K562 (cell line): Measurements from ENCODE around the gene FAM151A. TPM values are rescaled to one million over a fixed set of nuclear protein-coding genes. Genes with fewer than 3 reads are reported as not detected.

Experiments
- ATAC-seq: fragments of 200-7000 bp; cut with Tn5 transposase; 3 replicates; pipeline ENCODE4 v1.9.1; 2020; ENCODE audit warnings: moderate library complexity
- BruUV-seq: library from RNA; stranded (reverse); fragments of 400-500 nt; replicated peaks from 2 replicates; lab custom pipeline; 2021; lab: Mats Ljungman, UMichigan
- CTCF ChIA-PET: fragments of 300-600 bp; formaldehyde crosslinking; extraction: SDS; loops from one replicate; lab custom pipeline; 2021; ENCODE audit warnings: low intra/inter-chr PET ratio; lab: Yijun Ruan, JAX
- POLR2A ChIA-PET: fragments of 300-600, 350-650 bp; sonication (Branson Sonifier 250); formaldehyde crosslinking; extraction: SDS; loops from one replicate; lab custom pipeline; 2021; ENCODE audit warnings: antibody characterized with exemption, inconsistent platforms; lab: Yijun Ruan, JAX
- DNase-seq, 4 experiments: peaks; one replicate each; pipeline versions ENCODE4 v3.0.0 to v3.0.0-alpha.2; 2011 to 2018; ENCODE audit warnings: low spot score in 3 of 4, mixed read lengths in 3 of 4; ENCODE audit errors: extremely low read depth in 1 of 4
- FAIRE-seq: peaks from 2 replicates; lab custom pipeline; 2011; peaks lifted over from hg19 to GRCh38; lab: Jason Lieb, UNC
- H2AFZ ChIP-seq: 2 replicates; pipeline ENCODE4 v1.6.0; 2011; ENCODE audit warnings: low read depth, low read length, control low read depth, inconsistent platforms
- H3K27ac ChIP-seq: fragments of 200-600 bp; 3 replicates; pipeline ENCODE4 v1.8.0; 2011; ENCODE audit warnings: low read depth, mild to moderate bottlenecking, control low read depth, inconsistent platforms, low read length, moderate library complexity, mixed read lengths; ENCODE audit errors: extremely low read depth
- H3K27me3 ChIP-seq, 2 experiments: fragments of 300-600 bp in 1 of 2; 2 replicates in 1 of 2; 3 replicates in 1 of 2; pipeline versions ENCODE4 v1.6.0 to v1.8.0; 2011; ENCODE audit warnings: inconsistent platforms in 2 of 2, low read length in 2 of 2, mild to moderate bottlenecking in 1 of 2, mixed read lengths in 1 of 2, moderate library complexity in 1 of 2; ENCODE audit not compliant: control insufficient read depth in 2 of 2, insufficient read depth in 2 of 2
- H3K36me3 ChIP-seq: fragments of 300-600 bp; 3 replicates; pipeline ENCODE4 v1.8.0; 2011; ENCODE audit warnings: mild to moderate bottlenecking, low read length, inconsistent platforms; ENCODE audit not compliant: control insufficient read depth, insufficient read depth
- H3K4me1 ChIP-seq, 2 experiments: fragments of 200-600 bp in 1 of 2; replicated peaks in 1 of 2; 2 replicates in 1 of 2; 3 replicates in 1 of 2; pipeline versions ENCODE4 v1.5.1 to v1.8.0; 2011; ENCODE audit warnings: inconsistent platforms in 2 of 2, low read length in 2 of 2, mild to moderate bottlenecking in 1 of 2, mixed read lengths in 1 of 2, moderate library complexity in 1 of 2; ENCODE audit not compliant: control insufficient read depth in 2 of 2, insufficient read depth in 2 of 2
- H3K4me2 ChIP-seq: 2 replicates; pipeline ENCODE4 v1.6.1; 2011; ENCODE audit warnings: low read length, control low read depth, inconsistent platforms, mixed read lengths; ENCODE audit not compliant: insufficient read depth
- H3K4me3 ChIP-seq: fragments of 200-600 bp; sonication (generic), shearing (Covaris generic); 2 replicates; pipeline ENCODE4 v1.5.1; 2016; ENCODE audit warnings: control low read depth, inconsistent platforms
- H3K79me2 ChIP-seq: fragments of 200-600 bp; 3 replicates; pipeline ENCODE4 v1.8.0; 2011; ENCODE audit warnings: low read length, inconsistent platforms; ENCODE audit not compliant: control insufficient read depth, insufficient read depth
- H3K9ac ChIP-seq, 2 experiments: 2 replicates each; pipeline versions ENCODE4 v1.6.0 to v1.6.1; 2011; ENCODE audit warnings: low read depth in 2 of 2, low read length in 2 of 2, control low read depth in 1 of 2, inconsistent platforms in 1 of 2, mild to moderate bottlenecking in 1 of 2, mixed read lengths in 1 of 2; ENCODE audit not compliant: insufficient read depth in 1 of 2
- H3K9me1 ChIP-seq: one replicate; pipeline ENCODE4 v1.6.0; 2011; ENCODE audit warnings: inconsistent platforms, mild to moderate bottlenecking, low read length, moderate library complexity; ENCODE audit not compliant: control insufficient read depth, insufficient read depth
- H3K9me3 ChIP-seq: replicated peaks from 2 replicates; pipeline ENCODE4 v1.5.1; 2011; ENCODE audit warnings: low read depth, low read length, inconsistent platforms; ENCODE audit not compliant: control insufficient read depth, insufficient read depth
- H4K20me1 ChIP-seq: replicated peaks from 2 replicates; pipeline ENCODE4 v1.6.1; 2011; ENCODE audit warnings: low read length, inconsistent platforms, mixed read lengths; ENCODE audit not compliant: control insufficient read depth, insufficient read depth
- CTCF ChIP-seq, 3 experiments: IDR thresholded peaks in 2 of 3; conservative IDR thresholded peaks in 1 of 3; 2 replicates each; pipeline ENCODE4 v1.5.1; 2011 to 2012; ENCODE audit warnings: low read length in 3 of 3, mild to moderate bottlenecking in 3 of 3, control low read depth in 2 of 3, improper control_type of control experiment in 1 of 3, inconsistent platforms in 1 of 3, low read depth in 1 of 3, mixed read lengths in 1 of 3, moderate library complexity in 1 of 3; ENCODE audit not compliant: insufficient read depth in 2 of 3
- POLR3A ChIP-seq: IDR thresholded peaks from 2 replicates; pipeline ENCODE4 v1.6.1; 2011; ENCODE audit warnings: borderline replicate concordance, mild to moderate bottlenecking, moderate library complexity; ENCODE audit not compliant: insufficient read length, insufficient read depth; ENCODE audit errors: extremely low read depth
- RBBP5 ChIP-seq: fragments of 200-600 bp; sonication (generic); IDR thresholded peaks from 2 replicates; pipeline ENCODE4 v1.6.1; 2012; ENCODE audit warnings: borderline replicate concordance, mild to moderate bottlenecking, low read length, control low read depth, inconsistent platforms; ENCODE audit not compliant: insufficient read depth, poor library complexity, severe bottlenecking
- SMARCB1 ChIP-seq: IDR thresholded peaks from 2 replicates; pipeline ENCODE4 v1.6.1; 2011; ENCODE audit warnings: improper control_type of control experiment, low read depth; ENCODE audit not compliant: insufficient read length
- WGBS: fragments of 100-300 bp; shearing (Covaris generic); methylation state at CpG from one replicate; pipeline ENCODE4 v1.1.6; 2016; ENCODE audit warnings: low coverage, mixed read lengths; ENCODE audit not compliant: insufficient coverage; ENCODE audit errors: missing lambda C conversion rate; 5-methylcytosine and 5-hydroxymethylcytosine counted together
- in situ Hi-C: fragments of 300-500 bp; cut with MboI; formaldehyde crosslinking; loops from 4 replicates; pipeline ENCODE4 v1.15.0; 2018; ENCODE audit warnings: inconsistent platforms, mixed read lengths
- intact Hi-C: fragments of 100-400 bp; cut with micrococcal nuclease; formaldehyde crosslinking; loops from 2 replicates; pipeline ENCODE4 v1.14.2; 2022
- polyA plus RNA-seq, 8 experiments: library from polyadenylated mRNA; depleted of rRNA in 4 of 8; stranded (reverse) in 5 of 8; unstranded in 3 of 8; fragments of >200 nt; fragmentation: Nextera tagmentation in 2 of 8; fragmentation: Illumina TruSeq in 1 of 8; extraction: Ambion mirVana in 2 of 8; extraction: Trizol in 1 of 8; gene quantifications; 2 replicates each; pipeline versions ENCODE4 v1.2.1 to v1.2.3, GENCODE V29; 2011 to 2014; ENCODE audit warnings: inconsistent platforms in 1 of 8, missing spikeins in 1 of 8
- total RNA-seq, 7 experiments: library from RNA; depleted of rRNA in 6 of 7; stranded (reverse); fragments of >200 nt in 6 of 7; fragmentation: Illumina TruSeq in 2 of 7; extraction: Trizol in 2 of 7; gene quantifications; 2 replicates each; pipeline versions ENCODE4 v1.2.1 to v1.2.3, GENCODE V29; 2011 to 2021; ENCODE audit warnings: low replicate concordance in 1 of 7
- TF ChIP-seq, protein P1 (sequence below): fragments of 250-450 bp; sonication (Bioruptor Pico); IDR thresholded peaks from 2 replicates; pipeline ENCODE4 v1.5.0; 2020; ENCODE audit warnings: mild to moderate bottlenecking, borderline replicate concordance
- TF ChIP-seq, protein P2 (sequence below): sonication (generic); formaldehyde crosslinking; IDR thresholded peaks from 2 replicates; pipeline ENCODE4 v1.8.1; 2022; ENCODE audit warnings: missing genetic modification reagents

The FAM151A gene
- total and polyA plus RNA-seq, 9 of the 15 experiments (the other 6 are each of a cell fraction or from before 2014, with no cell fraction given) = not detected

DNA sequence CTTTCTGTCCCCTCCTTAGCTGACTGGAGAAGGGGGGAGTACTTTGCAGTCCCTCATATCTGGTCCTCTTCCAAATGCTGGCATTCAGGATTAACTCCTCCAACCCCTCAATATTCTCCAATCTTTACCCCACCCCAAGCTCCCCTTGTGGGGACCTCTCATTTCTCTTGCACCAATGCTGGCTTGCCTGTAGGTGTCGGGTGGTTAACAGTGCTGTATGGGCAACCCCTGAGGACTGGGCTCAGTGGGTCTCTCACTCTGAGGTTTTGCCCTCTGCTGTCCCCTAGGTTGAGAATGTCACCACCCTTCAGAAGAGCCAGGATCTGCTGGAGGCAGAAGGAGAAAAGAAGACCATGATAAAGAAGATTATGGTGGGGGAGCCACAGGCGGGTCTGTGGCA is 45.2 kb upstream of the FAM151A start:
- BruUV-seq = no TSS peak
- TF ChIP-seq, protein P1, sequence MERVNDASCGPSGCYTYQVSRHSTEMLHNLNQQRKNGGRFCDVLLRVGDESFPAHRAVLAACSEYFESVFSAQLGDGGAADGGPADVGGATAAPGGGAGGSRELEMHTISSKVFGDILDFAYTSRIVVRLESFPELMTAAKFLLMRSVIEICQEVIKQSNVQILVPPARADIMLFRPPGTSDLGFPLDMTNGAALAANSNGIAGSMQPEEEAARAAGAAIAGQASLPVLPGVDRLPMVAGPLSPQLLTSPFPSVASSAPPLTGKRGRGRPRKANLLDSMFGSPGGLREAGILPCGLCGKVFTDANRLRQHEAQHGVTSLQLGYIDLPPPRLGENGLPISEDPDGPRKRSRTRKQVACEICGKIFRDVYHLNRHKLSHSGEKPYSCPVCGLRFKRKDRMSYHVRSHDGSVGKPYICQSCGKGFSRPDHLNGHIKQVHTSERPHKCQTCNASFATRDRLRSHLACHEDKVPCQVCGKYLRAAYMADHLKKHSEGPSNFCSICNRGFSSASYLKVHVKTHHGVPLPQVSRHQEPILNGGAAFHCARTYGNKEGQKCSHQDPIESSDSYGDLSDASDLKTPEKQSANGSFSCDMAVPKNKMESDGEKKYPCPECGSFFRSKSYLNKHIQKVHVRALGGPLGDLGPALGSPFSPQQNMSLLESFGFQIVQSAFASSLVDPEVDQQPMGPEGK = no peak
- TF ChIP-seq RBBP5 (no peak), SMARCB1 (no peak), CTCF (IDR thresholded peaks at IDR 0.05 in 2 of 3, conservative IDR thresholded peaks at IDR 0.05 in 1 of 3; ENCODE audit: insufficient read depth in 2 of 3, low read depth in 1 of 3, low read length in 3 of 3) (peak; percentile 21 to 31 (median 27); a peak in 3 of 6 replicates), POLR3A (no peak)
- TF ChIP-seq, protein P2, sequence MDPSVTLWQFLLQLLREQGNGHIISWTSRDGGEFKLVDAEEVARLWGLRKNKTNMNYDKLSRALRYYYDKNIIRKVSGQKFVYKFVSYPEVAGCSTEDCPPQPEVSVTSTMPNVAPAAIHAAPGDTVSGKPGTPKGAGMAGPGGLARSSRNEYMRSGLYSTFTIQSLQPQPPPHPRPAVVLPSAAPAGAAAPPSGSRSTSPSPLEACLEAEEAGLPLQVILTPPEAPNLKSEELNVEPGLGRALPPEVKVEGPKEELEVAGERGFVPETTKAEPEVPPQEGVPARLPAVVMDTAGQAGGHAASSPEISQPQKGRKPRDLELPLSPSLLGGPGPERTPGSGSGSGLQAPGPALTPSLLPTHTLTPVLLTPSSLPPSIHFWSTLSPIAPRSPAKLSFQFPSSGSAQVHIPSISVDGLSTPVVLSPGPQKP (CRISPR knock-in tag) = no peak
- no peaks in the 10 kb centered on the region for H3K4me1 ChIP-seq
- ChIA-PET CTCF (no interaction called here), POLR2A (no interaction called here)
- no peaks in the 10 kb centered on the region for H3K79me2 ChIP-seq
- ATAC-seq (peak; percentile 24; the same call in 1 of the 3 replicates), DNase-seq (no peak), FAIRE-seq (no peak)
- in situ Hi-C loops (loop anchor here (5.0 kb wide), 1 partner anchor 124 kb away; no protein-coding TSS in a partner anchor), intact Hi-C loops (loop anchor here (10.0 kb wide), 1 partner anchor 544 kb away; no protein-coding TSS in a partner anchor)
- H3K27me3 ChIP-seq = peaks cover 10 to 12% of the 10 kb centered on the region in 2 experiments; a peak in 4 of 5 replicates
- no peak overlapping the region for H3K27ac ChIP-seq
- H3K9ac ChIP-seq = no peak overlapping the region
- no peak overlapping the region for H3K4me2 ChIP-seq
- H3K9me3 ChIP-seq = no peaks in the 10 kb centered on the region
- no peaks in the 10 kb centered on the region for H3K36me3 ChIP-seq
- peaks cover 3% of the 10 kb centered on the region for H3K9me1 ChIP-seq
- WGBS = 3% methylated on average over 2 of the region's 2 CpGs
- H3K4me3 ChIP-seq = no peak overlapping the region
- H2AFZ ChIP-seq = no peak overlapping the region
- H4K20me1 ChIP-seq = 0 out of 2 replicates have a peak, but pooled peaks cover 12% of the 10 kb centered on the region
